Progenitor cell of endocrine pancreas (in vitro differentiated cells): ENCODE data around the gene PPP6R1. TPM values are rescaled to one million over a fixed set of nuclear protein-coding genes. Genes with fewer than 3 reads are reported as not detected.
A peak's percentile ranks its signal among the peaks of the same experiment; 100 is the strongest.

Experiments
- DNase-seq: peaks from one replicate; pipeline ENCODE4 v3.0.0; 2021; ENCODE audit warnings: low spot score; ENCODE audit not compliant: unreplicated experiment
- H3K27ac Mint-ChIP-seq: 2 replicates; pipeline ENCODE4 v1.8.0; 2021; ENCODE audit warnings: mild to moderate bottlenecking, moderate library complexity, mixed read lengths
- H3K27me3 Mint-ChIP-seq: 2 replicates; pipeline ENCODE4 v1.8.0; 2021; ENCODE audit warnings: mixed read lengths
- H3K36me3 Mint-ChIP-seq: 2 replicates; pipeline ENCODE4 v1.8.0; 2022; ENCODE audit warnings: mixed read lengths; ENCODE audit not compliant: insufficient read depth
- H3K4me1 Mint-ChIP-seq: 2 replicates; pipeline ENCODE4 v1.8.0; 2021; ENCODE audit warnings: low read depth, mixed read lengths
- H3K4me3 Mint-ChIP-seq: 2 replicates; pipeline ENCODE4 v1.8.0; 2021; ENCODE audit warnings: low read depth, mild to moderate bottlenecking, moderate library complexity, mixed read lengths
- H3K9me3 Mint-ChIP-seq: 2 replicates; pipeline ENCODE4 v1.8.0; 2021; ENCODE audit warnings: low read depth, mixed read lengths
- CTCF ChIP-seq: fragments of 200-600 bp; sonication (generic); IDR thresholded peaks from one replicate; pipeline ENCODE4 v1.5.0; 2021; ENCODE audit warnings: antibody characterized with exemption, mild to moderate bottlenecking; ENCODE audit not compliant: unreplicated experiment
- total RNA-seq: library from RNA; stranded (reverse); gene quantifications from 2 replicates; pipeline ENCODE4 v1.2.1, GENCODE V29; 2021

The PPP6R1 gene
- total RNA-seq, 1 donor from 2014 or later: 72.3 TPM

- H3K27ac Mint-ChIP-seq: no peak overlapping the region
- peaks cover 12% of the 10 kb centered on the region for H3K4me1 Mint-ChIP-seq
- H3K4me3 Mint-ChIP-seq: no peak overlapping the region
- peaks cover 12% of the 10 kb centered on the region for H3K36me3 Mint-ChIP-seq
- no peak for DNase-seq
- no peak for TF ChIP-seq CTCF
- no peaks in the 10 kb centered on the region for H3K27me3 Mint-ChIP-seq
- H3K9me3 Mint-ChIP-seq: peaks cover 4% of the 10 kb centered on the region
Observed at GRCh38 chr19:55224038-55224665, 34.7 kb downstream of the PPP6R1 start.

GRCh38 chr19:55223291-55224037, 35.4 kb downstream of the PPP6R1 start:
- H3K27me3 Mint-ChIP-seq: no peaks in the 10 kb centered on the region
- H3K27ac Mint-ChIP-seq: no peak overlapping the region
- no peak overlapping the region for H3K4me3 Mint-ChIP-seq
- peaks cover 4% of the 10 kb centered on the region for H3K9me3 Mint-ChIP-seq
- TF ChIP-seq CTCF: no peak
- H3K4me1 Mint-ChIP-seq: peaks cover 6% of the 10 kb centered on the region
- no peak for DNase-seq
- peaks cover 12% of the 10 kb centered on the region for H3K36me3 Mint-ChIP-seq

- no peak for DNase-seq
- peaks cover 7% of the 10 kb centered on the region for H3K4me1 Mint-ChIP-seq
- no peak for TF ChIP-seq CTCF
- H3K27ac Mint-ChIP-seq: no peak overlapping the region
- H3K27me3 Mint-ChIP-seq: peaks cover 15% of the 10 kb centered on the region
- peaks cover 9% of the 10 kb centered on the region for H3K36me3 Mint-ChIP-seq
- no peak overlapping the region for H3K4me3 Mint-ChIP-seq
- H3K9me3 Mint-ChIP-seq: peaks cover 10% of the 10 kb centered on the region
Observed at GRCh38 chr19:55220525-55220924, 38.3 kb downstream of the PPP6R1 start.

- Mint-ChIP-seq H3K9me3 (peaks cover 16% of the 10 kb centered on the region), H3K4me1 (peaks cover 7% of the 10 kb centered on the region)
- peak; percentile 84 for DNase-seq
Observed at GRCh38 chr19:55216461-55217198, 42.2 kb downstream of the PPP6R1 start.

More at GRCh38 chr19:55216461-55217198, 42.2 kb downstream of the PPP6R1 start:
- Mint-ChIP-seq H3K4me3 (peak overlapping the region; percentile 75), H3K27me3 (peaks cover 17% of the 10 kb centered on the region), H3K27ac (peak overlapping the region; percentile 94), H3K36me3 (peaks cover 7% of the 10 kb centered on the region)
- no peak for TF ChIP-seq CTCF
